ENCODE data around the gene RIPOR1.

DNA sequence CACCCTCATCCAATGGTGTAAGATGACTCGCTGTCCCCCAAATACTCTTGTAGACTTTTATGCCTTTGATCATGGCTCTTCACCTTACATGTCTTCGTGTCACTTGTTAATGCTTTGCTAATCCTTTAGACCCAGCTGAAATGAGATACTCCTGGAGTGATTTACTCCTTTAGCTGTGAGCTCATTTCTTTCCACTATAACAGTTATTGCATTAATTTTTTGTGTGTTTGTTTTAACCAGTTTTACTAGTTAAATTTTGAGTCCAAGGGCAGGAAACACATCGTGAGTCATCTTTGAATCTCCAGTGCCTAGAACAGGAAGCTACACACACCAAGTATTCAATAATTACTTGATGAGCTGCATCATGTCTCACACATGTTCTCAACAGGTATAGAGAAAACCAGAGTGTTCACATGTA lies 27.2 kb downstream of the RIPOR1 start:
- TF ChIP-seq, protein P1, sequence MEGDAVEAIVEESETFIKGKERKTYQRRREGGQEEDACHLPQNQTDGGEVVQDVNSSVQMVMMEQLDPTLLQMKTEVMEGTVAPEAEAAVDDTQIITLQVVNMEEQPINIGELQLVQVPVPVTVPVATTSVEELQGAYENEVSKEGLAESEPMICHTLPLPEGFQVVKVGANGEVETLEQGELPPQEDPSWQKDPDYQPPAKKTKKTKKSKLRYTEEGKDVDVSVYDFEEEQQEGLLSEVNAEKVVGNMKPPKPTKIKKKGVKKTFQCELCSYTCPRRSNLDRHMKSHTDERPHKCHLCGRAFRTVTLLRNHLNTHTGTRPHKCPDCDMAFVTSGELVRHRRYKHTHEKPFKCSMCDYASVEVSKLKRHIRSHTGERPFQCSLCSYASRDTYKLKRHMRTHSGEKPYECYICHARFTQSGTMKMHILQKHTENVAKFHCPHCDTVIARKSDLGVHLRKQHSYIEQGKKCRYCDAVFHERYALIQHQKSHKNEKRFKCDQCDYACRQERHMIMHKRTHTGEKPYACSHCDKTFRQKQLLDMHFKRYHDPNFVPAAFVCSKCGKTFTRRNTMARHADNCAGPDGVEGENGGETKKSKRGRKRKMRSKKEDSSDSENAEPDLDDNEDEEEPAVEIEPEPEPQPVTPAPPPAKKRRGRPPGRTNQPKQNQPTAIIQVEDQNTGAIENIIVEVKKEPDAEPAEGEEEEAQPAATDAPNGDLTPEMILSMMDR (IDR thresholded peaks at IDR 0.05; ENCODE audit: insufficient read depth, low read length), result no peak
- TF ChIP-seq REST (IDR thresholded peaks at IDR 0.05; ENCODE audit: insufficient replicate concordance, low read depth) (no peak), POLR2AphosphoS5 (IDR thresholded peaks at IDR 0.05; ENCODE audit: low read depth) (no peak), SPI1 (IDR thresholded peaks at IDR 0.05; ENCODE audit: borderline replicate concordance, low read depth) (no peak), GABPA (IDR thresholded peaks at IDR 0.05; ENCODE audit: low read depth) (no peak)
